ENCODE data around the gene ZSWIM6. TPM values are rescaled to one million over a fixed set of nuclear protein-coding genes. Genes with fewer than 3 reads are reported as not detected.

Gene ZSWIM6
- total and polyA plus RNA-seq, 3 experiments from 2014 or later: 0.64 to 6.0 (median 5.9) TPM

DNA sequence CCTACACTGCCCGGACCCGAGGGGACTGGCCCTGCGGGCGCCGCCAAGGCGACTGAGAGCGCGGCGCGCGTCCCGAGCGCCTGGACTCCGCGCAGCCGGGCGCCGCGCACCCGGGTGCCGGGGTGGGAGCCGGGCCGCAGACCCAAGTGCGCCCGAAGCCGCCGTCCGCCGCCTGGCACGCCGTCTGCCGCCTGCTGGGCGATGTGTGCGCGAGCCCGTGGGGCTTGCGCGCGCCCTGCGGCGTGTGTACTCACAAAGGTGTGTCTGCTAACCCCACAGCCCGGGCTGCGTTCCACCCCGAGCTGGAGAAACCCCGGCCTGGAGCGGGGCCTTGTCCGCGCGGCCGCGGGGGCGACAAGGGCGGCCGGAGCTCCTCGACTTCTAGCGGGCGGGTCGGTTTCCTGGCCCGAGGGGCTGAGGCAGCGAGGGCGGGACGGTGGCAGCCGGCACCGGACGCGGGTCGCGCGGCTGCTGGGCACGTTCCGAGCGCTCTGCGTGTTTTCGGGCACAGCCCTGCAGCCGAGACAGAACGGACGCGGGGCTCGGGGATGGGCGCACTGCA lies 1.1 kb upstream of the ZSWIM6 start:
- Histone ChIP-seq H3K4me3 (ENCODE audit: low read length) (peak overlapping the region; percentile 79), H3K4me1 (ENCODE audit: insufficient read depth, low read length) (peaks cover 21% of the 10 kb centered on the region), H3K9me3 (ENCODE audit: low read length) (no peaks in the 10 kb centered on the region), H3K27me3 (ENCODE audit: insufficient read depth, low read length, poor library complexity, severe bottlenecking) (no peaks in the 10 kb centered on the region), H3K27ac (ENCODE audit: low read depth, low read length) (peak overlapping the region; percentile 80), H3K36me3 (ENCODE audit: insufficient read depth, low read length) (no peaks in the 10 kb centered on the region)
- H3K4me3 Mint-ChIP-seq: peak overlapping the region; percentile 85 to 99 (median 91)
- no peaks in the 10 kb centered on the region for H3K9me3 Mint-ChIP-seq
- peak overlapping the region; percentile 73 to 97 (median 84) for H3K27ac Mint-ChIP-seq
- peaks cover 0 to 9% (median 0%) of the 10 kb centered on the region in 3 donors for H3K36me3 Mint-ChIP-seq
- CTCF ChIA-PET: interaction anchor here (0.9 to 2.4 kb wide), 12 partner anchors 9 to 372 kb away, joined by 3 to 14 read pairs (median 3); no protein-coding TSS in a partner anchor
- peaks cover 49 to 52% (median 51%) of the 10 kb centered on the region in 3 donors for H3K4me1 Mint-ChIP-seq
- DNase-seq: peak; percentile 65 to 84 (median 78)
- POLR2A ChIA-PET: interaction anchor here (1.0 to 2.0 kb wide), 4 partner anchors 53 to 386 kb away, joined by 4 to 16 read pairs (median 9); partner anchors contain the start of genes ERCC8 and NDUFAF2
- peaks cover 6 to 11% of the 10 kb centered on the region in 2 donors for H3K27me3 Mint-ChIP-seq

DNA sequence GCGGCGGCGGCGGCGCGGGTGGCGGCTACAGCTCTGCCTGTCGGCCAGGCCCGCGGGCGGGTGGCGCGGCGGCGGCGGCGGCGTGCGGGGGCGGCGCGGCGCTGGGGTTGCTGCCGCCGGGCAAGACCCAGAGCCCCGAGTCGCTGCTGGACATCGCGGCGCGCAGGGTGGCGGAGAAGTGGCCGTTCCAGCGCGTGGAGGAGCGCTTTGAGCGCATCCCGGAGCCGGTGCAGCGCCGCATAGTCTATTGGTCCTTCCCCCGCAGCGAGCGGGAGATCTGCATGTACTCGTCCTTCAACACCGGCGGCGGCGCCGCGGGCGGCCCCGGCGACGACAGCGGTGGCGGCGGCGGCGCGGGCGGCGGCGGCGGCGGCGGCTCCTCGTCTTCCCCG lies 296 bp downstream of the ZSWIM6 start:
- peak in 4 of 5 donors; percentile 27 to 69 (median 45) for DNase-seq
- POLR2A ChIA-PET: interaction anchor here (0.6 kb wide), 1 partner anchor 276 kb away, joined by 4 read pairs; no protein-coding TSS in a partner anchor
- no peaks in the 10 kb centered on the region for H3K9me3 ChIP-seq (ENCODE audit: low read length)
- Mint-ChIP-seq H3K9me3 (no peaks in the 10 kb centered on the region), H3K27ac (peak overlapping the region in 7 of 8 donors; percentile 54 to 99 (median 96)), H3K36me3 (peaks cover 0 to 9% (median 3%) of the 10 kb centered on the region in 3 donors), H3K4me1 (peaks cover 52 to 53% (median 52%) of the 10 kb centered on the region in 3 donors), H3K4me3 (peak overlapping the region; percentile 85 to 99 (median 91)), H3K27me3 (peaks cover 4 to 9% of the 10 kb centered on the region in 2 donors)
- H3K27me3 ChIP-seq (ENCODE audit: insufficient read depth, low read length, poor library complexity, severe bottlenecking): no peaks in the 10 kb centered on the region
- peaks cover 21% of the 10 kb centered on the region for H3K4me1 ChIP-seq (ENCODE audit: insufficient read depth, low read length)
- H3K4me3 ChIP-seq (ENCODE audit: low read length): no peak overlapping the region
- CTCF ChIA-PET: interaction anchor here (1.6 to 2.4 kb wide), 2 partner anchors 76 to 325 kb away, joined by 5 to 14 read pairs; no protein-coding TSS in a partner anchor
- no peaks in the 10 kb centered on the region for H3K36me3 ChIP-seq (ENCODE audit: insufficient read depth, low read length)
- H3K27ac ChIP-seq (ENCODE audit: low read depth, low read length): no peak overlapping the region

DNA sequence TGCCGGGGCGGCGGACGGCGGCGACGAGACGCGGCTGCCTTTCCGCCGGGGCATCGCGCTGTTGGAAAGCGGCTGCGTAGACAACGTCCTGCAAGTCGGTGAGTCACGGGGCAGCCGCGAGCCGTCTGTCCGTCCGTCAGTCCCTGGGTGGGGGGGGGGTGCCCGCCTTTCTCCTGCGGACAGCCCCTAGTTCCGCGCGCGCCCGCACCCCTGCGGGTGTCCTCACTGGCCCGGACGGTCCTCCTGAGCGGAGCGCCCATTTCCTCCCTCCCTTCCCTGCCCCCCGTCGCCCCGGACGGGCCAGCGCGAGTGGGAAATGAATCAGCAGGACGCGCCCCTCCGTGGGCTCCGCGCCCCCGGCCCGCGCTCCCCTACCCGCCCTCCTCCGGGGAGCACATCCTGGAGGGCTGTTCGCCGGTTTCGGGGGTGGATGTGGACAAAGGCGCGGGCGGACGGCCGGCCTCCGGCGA lies 828 bp downstream of the ZSWIM6 start:
- Mint-ChIP-seq H3K4me1 (peaks cover 48 to 51% (median 51%) of the 10 kb centered on the region in 3 donors), H3K27me3 (peaks cover 4% of the 10 kb centered on the region in 2 donors), H3K27ac (peak overlapping the region in 1 of 8 donors; percentile 66), H3K36me3 (peaks cover 0 to 9% (median 4%) of the 10 kb centered on the region in 3 donors), H3K4me3 (peak overlapping the region; percentile 69 to 94 (median 87)), H3K9me3 (no peaks in the 10 kb centered on the region)
- peaks cover 21% of the 10 kb centered on the region for H3K4me1 ChIP-seq (ENCODE audit: insufficient read depth, low read length)
- DNase-seq: peak; percentile 13 to 71 (median 23)
- H3K27me3 ChIP-seq (ENCODE audit: insufficient read depth, low read length, poor library complexity, severe bottlenecking): no peaks in the 10 kb centered on the region
- H3K9me3 ChIP-seq (ENCODE audit: low read length): no peaks in the 10 kb centered on the region
- ChIA-PET POLR2A (no interaction called here), CTCF (no interaction called here)
- H3K27ac ChIP-seq (ENCODE audit: low read depth, low read length): peak overlapping the region; percentile 22
- no peaks in the 10 kb centered on the region for H3K36me3 ChIP-seq (ENCODE audit: insufficient read depth, low read length)
- H3K4me3 ChIP-seq (ENCODE audit: low read length): peak overlapping the region; percentile 70

DNA sequence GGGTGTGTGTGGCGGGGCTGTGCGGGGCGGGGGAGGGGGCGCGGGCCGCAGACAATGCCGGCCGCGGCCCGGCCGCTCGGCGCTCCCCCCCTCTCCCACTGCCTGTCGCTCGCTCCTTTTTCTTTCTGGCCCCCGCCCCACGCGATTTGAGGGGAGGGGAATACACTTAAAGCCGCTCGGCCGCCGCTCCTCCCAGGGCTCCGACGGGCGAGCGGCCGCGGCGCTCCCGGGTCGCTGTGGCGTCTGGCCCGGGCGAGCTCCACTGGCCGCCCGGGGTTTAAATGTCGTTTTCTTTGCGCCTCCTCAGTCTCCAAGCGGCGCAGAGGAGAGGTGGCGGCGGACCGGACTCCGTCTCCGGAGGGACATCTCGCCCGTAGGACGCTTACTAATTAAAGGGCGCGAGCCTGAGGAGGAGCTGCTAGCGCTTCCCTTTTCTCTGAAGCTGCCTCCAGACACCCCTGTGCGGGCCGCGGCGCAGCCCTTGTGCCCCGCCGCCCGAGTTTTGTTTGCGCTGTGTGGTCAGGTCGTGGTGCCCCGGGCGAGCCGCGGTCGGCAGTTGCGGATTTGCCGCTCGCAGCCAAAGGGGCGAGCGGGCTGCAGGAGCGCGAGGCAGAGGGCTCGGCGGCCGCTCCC lies 1.4 kb downstream of the ZSWIM6 start:
- Histone ChIP-seq H3K27ac (ENCODE audit: low read depth, low read length) (peak overlapping the region; percentile 22), H3K36me3 (ENCODE audit: insufficient read depth, low read length) (no peaks in the 10 kb centered on the region), H3K4me1 (ENCODE audit: insufficient read depth, low read length) (peaks cover 21% of the 10 kb centered on the region), H3K27me3 (ENCODE audit: insufficient read depth, low read length, poor library complexity, severe bottlenecking) (no peaks in the 10 kb centered on the region), H3K9me3 (ENCODE audit: low read length) (no peaks in the 10 kb centered on the region), H3K4me3 (ENCODE audit: low read length) (peak overlapping the region; percentile 70)
- peak; percentile 6 to 49 (median 20) for DNase-seq
- Mint-ChIP-seq H3K9me3 (no peaks in the 10 kb centered on the region), H3K4me1 (peaks cover 46 to 49% (median 46%) of the 10 kb centered on the region in 3 donors), H3K27ac (peak overlapping the region in 6 of 8 donors; percentile 58 to 93 (median 76)), H3K4me3 (peak overlapping the region; percentile 80 to 94 (median 89)), H3K27me3 (peaks cover 4% of the 10 kb centered on the region in 2 donors), H3K36me3 (peaks cover 0 to 9% (median 4%) of the 10 kb centered on the region in 3 donors)
- ChIA-PET CTCF (no interaction called here), POLR2A (no interaction called here)

DNA sequence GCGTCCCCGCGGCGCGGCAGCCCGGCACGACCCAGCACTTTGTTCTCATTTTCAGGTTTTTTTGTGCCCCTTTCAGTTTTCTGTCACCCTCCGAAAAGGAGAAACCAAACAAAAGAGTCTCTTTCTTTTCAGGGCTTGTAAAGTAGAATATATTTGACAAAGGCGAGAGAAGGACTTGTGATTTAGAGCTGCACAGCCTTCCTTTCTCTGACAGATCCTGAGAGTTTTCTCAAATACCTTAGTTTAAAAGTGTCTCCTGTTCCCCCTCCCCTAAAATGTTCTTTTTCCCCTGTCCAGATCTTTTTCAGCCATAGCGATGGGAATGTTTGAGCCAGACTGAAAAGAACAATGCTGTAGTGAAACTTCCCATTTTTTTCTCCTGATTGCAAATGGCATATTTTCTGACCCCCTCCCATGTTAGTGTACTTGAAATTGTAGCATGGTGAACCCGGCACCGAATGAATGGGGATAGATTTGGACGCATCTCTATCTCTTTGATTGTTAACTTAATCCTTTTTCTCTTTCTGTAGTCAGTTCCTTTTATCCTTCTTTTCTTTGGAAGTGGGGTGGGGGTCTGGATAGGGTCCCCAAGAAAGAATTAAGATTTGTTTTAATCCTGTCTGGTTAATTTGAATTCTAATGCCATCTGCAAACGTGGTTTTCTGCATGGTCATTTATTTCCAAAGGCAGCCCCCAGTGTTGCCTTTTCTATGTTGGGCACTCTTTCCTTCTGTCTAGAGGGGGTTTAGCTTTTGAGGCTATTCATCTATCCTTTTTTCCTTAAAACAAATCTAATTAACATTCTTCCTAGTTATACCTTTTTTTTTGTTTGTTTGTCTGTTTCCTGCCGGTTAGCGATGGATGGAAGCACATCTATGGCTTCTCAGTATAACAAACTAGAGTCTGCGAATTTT lies 2.2 kb downstream of the ZSWIM6 start:
- no peaks in the 10 kb centered on the region for H3K9me3 ChIP-seq (ENCODE audit: low read length)
- peak overlapping the region; percentile 70 for H3K4me3 ChIP-seq (ENCODE audit: low read length)
- Mint-ChIP-seq H3K27ac (peak overlapping the region in 7 of 8 donors; percentile 60 to 92 (median 71)), H3K4me3 (peak overlapping the region; percentile 80 to 94 (median 89)), H3K4me1 (peaks cover 38 to 48% (median 40%) of the 10 kb centered on the region in 3 donors), H3K27me3 (peaks cover 4% of the 10 kb centered on the region in 2 donors), H3K9me3 (no peaks in the 10 kb centered on the region), H3K36me3 (peaks cover 0 to 9% (median 4%) of the 10 kb centered on the region in 3 donors)
- POLR2A ChIA-PET: no interaction called here
- H3K27me3 ChIP-seq (ENCODE audit: insufficient read depth, low read length, poor library complexity, severe bottlenecking): no peaks in the 10 kb centered on the region
- no peak overlapping the region for H3K27ac ChIP-seq (ENCODE audit: low read depth, low read length)
- no peaks in the 10 kb centered on the region for H3K36me3 ChIP-seq (ENCODE audit: insufficient read depth, low read length)
- DNase-seq: no peak
- CTCF ChIA-PET: no interaction called here
- peaks cover 21% of the 10 kb centered on the region for H3K4me1 ChIP-seq (ENCODE audit: insufficient read depth, low read length)

DNA sequence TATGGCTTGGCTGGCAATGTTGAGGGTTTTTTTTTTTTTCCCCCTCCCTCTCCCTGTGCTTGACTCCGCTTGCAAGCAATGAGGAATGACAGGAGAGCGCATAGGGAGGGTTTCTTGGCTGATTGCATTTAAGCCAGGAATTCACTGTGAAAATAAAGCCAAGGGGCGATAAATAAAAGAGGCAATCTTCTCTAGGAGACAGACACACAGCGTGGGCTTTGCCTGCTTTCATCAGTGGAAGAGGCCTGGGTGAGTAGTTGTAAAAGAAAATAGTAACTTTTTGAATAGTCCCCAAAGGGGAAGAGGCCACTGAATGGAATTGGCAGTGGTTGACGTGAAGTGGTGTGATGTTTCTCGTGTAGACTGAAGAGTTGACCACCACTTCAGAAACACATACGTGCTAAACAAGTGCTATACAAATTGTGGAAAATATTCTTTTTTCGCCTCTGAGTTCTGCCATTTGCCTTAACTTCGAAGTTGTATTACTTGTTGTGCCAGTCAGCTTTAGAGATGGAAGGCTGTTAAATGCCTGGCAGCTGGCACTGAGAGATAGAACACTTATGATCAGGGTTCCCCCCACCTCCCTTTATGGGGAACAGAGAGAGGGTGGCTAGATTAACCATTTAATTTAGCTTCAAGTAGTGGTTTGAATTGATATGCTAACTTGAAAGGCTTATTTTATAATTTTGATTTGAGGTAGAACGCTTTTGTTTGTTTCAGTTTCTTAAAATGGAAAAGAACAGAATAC lies 3.0 kb downstream of the ZSWIM6 start:
- Histone ChIP-seq H3K4me3 (ENCODE audit: low read length) (no peak overlapping the region), H3K27ac (ENCODE audit: low read depth, low read length) (no peak overlapping the region), H3K27me3 (ENCODE audit: insufficient read depth, low read length, poor library complexity, severe bottlenecking) (no peaks in the 10 kb centered on the region), H3K9me3 (ENCODE audit: low read length) (no peaks in the 10 kb centered on the region), H3K4me1 (ENCODE audit: insufficient read depth, low read length) (peaks cover 15% of the 10 kb centered on the region), H3K36me3 (ENCODE audit: insufficient read depth, low read length) (no peaks in the 10 kb centered on the region)
- peaks cover 34 to 45% (median 34%) of the 10 kb centered on the region in 3 donors for H3K4me1 Mint-ChIP-seq
- peak overlapping the region in 4 of 8 donors; percentile 4 to 87 (median 34) for H3K27ac Mint-ChIP-seq
- DNase-seq: no peak
- peaks cover 0 to 9% (median 4%) of the 10 kb centered on the region in 3 donors for H3K36me3 Mint-ChIP-seq
- peak overlapping the region; percentile 80 to 94 (median 89) for H3K4me3 Mint-ChIP-seq
- ChIA-PET CTCF (no interaction called here), POLR2A (no interaction called here)
- H3K27me3 Mint-ChIP-seq: peaks cover 4% of the 10 kb centered on the region in 2 donors
- H3K9me3 Mint-ChIP-seq: no peaks in the 10 kb centered on the region

DNA sequence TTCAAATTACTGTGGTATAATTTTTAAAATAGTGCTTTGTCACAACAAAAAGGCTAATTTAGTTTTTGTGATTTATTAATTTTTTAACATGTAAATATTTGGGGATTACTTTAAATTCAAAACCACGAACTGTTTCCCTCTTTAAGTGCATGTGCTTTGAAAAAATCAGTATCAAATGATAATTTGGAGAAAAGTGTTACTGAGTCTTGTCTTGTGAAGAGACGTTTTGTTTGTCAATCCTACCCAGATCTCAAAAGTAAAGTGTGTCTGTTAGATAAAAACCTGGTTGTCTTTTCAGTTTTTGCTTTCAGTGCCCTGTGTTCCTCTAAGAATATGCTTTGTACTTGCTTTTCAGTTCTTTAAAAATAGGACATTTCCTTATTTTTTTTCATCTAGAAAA lies 7.7 kb downstream of the ZSWIM6 start:
- DNase-seq: no peak

More for the DNA sequence above, 7.7 kb downstream of the ZSWIM6 start:
- peaks cover 0 to 3% of the 10 kb centered on the region in 2 donors for H3K27me3 Mint-ChIP-seq
- Histone ChIP-seq H3K36me3 (ENCODE audit: insufficient read depth, low read length) (no peaks in the 10 kb centered on the region), H3K27ac (ENCODE audit: low read depth, low read length) (no peak overlapping the region), H3K4me3 (ENCODE audit: low read length) (no peak overlapping the region), H3K4me1 (ENCODE audit: insufficient read depth, low read length) (peaks cover under 1% of the 10 kb centered on the region), H3K27me3 (ENCODE audit: insufficient read depth, low read length, poor library complexity, severe bottlenecking) (no peaks in the 10 kb centered on the region), H3K9me3 (ENCODE audit: low read length) (no peaks in the 10 kb centered on the region)
- no peak overlapping the region for H3K27ac Mint-ChIP-seq
- ChIA-PET CTCF (interaction anchor here (1.7 kb wide), 1 partner anchor 10 kb away, joined by 4 read pairs; no protein-coding TSS in a partner anchor), POLR2A (no interaction called here)
- H3K4me3 Mint-ChIP-seq: no peak overlapping the region
- H3K9me3 Mint-ChIP-seq: no peaks in the 10 kb centered on the region
- peaks cover 38 to 73% (median 41%) of the 10 kb centered on the region in 3 donors for H3K4me1 Mint-ChIP-seq
- peaks cover 0 to 4% (median 0%) of the 10 kb centered on the region in 3 donors for H3K36me3 Mint-ChIP-seq

Data from CD8-positive, alpha-beta memory T cell (primary cell).